A204.1 (cell line): Measurements from ENCODE around the gene ABAT.
A peak's percentile ranks its signal among the peaks of the same experiment; 100 is the strongest.
"Not testable (repeated sequence)": the region's sequence is repeated elsewhere in the genome, so short reads cannot be mapped to it uniquely, and the experiment has no call there.

Experiments
- FAIRE-seq: peaks from 2 replicates; lab custom pipeline; 2012; peaks lifted over from hg19 to GRCh38; lab: Jason Lieb, UNC

The ABAT gene

GRCh38 chr16:8786316-8786715 is 111.9 kb downstream of the ABAT start:
- not testable (repeated sequence) for FAIRE-seq

- FAIRE-seq, result no peak
Observed at GRCh38 chr16:8788578-8789172, 114.3 kb downstream of the ABAT start.

- no peak for FAIRE-seq
Observed at GRCh38 chr16:8795091-8795490, 120.7 kb downstream of the ABAT start.

- no peak for FAIRE-seq
Observed at GRCh38 chr16:8795818-8796217, 121.4 kb downstream of the ABAT start.

- FAIRE-seq, result no peak
Observed at GRCh38 chr16:8796469-8797363, 122.3 kb downstream of the ABAT start.

- FAIRE-seq, result peak; percentile 92
Observed at GRCh38 chr16:8797364-8798173, 123.2 kb downstream of the ABAT start, which contains the start of the genes PMM2 and TMEM186. Gene PMM2 (plus strand): TSS chr16:8797839. CDS start chr16:8797883, 44 bp downstream. Gene TMEM186 (minus strand): TSS chr16:8797639. CDS start chr16:8797614, 25 bp downstream.

- no peak for FAIRE-seq
Observed at GRCh38 chr16:8798174-8798527, 123.7 kb downstream of the ABAT start.

- no peak for FAIRE-seq
Observed at GRCh38 chr16:8798535-8799157, 124.2 kb downstream of the ABAT start.

- no peak for FAIRE-seq
Observed at GRCh38 chr16:8801701-8802100, 127.3 kb downstream of the ABAT start.

- FAIRE-seq, result not testable (repeated sequence)
Observed at GRCh38 chr16:8803733-8804132, 129.3 kb downstream of the ABAT start.

- no peak for FAIRE-seq
Observed at GRCh38 chr16:8804313-8804712, 129.9 kb downstream of the ABAT start.

GRCh38 chr16:8806272-8806983 is 132.0 kb downstream of the ABAT start:
- FAIRE-seq, result no peak

GRCh38 chr16:8807189-8807588 is 132.8 kb downstream of the ABAT start:
- no peak for FAIRE-seq

- no peak for FAIRE-seq
Observed at GRCh38 chr16:8808009-8808408, 133.6 kb downstream of the ABAT start.

GRCh38 chr16:8808613-8809353 is 134.4 kb downstream of the ABAT start:
- no peak for FAIRE-seq

GRCh38 chr16:8812162-8812843 is 137.9 kb downstream of the ABAT start:
- no peak for FAIRE-seq

GRCh38 chr16:8814095-8814806 is 139.8 kb downstream of the ABAT start:
- no peak for FAIRE-seq

GRCh38 chr16:8816967-8817655 is 142.7 kb downstream of the ABAT start:
- FAIRE-seq, result no peak
